Endothelial cell of umbilical vein (primary cell): Measurements from ENCODE around the gene GATA2. TPM values are rescaled to one million over a fixed set of nuclear protein-coding genes. Genes with fewer than 3 reads are reported as not detected.

Experiments used
- BruUV-seq: library from RNA; stranded (reverse); fragments of 400-500 nt; replicated peaks from 2 replicates; lab custom pipeline; 2021; lab: Mats Ljungman, UMichigan
- CTCF ChIA-PET: fragments of 300-600, 350-600 bp; sonication (Branson Sonifier 250); formaldehyde crosslinking; loops from one replicate; lab custom pipeline; 2021; ENCODE audit warnings: antibody characterized with exemption, inconsistent platforms; lab: Charles Lee
- POLR2A ChIA-PET: fragments of 300-600, 350-600 bp; sonication (Branson Sonifier 250); formaldehyde crosslinking; loops from one replicate; lab custom pipeline; 2021; ENCODE audit warnings: antibody characterized with exemption, inconsistent platforms; lab: Charles Lee
- DNase-seq: peaks from one replicate; pipeline ENCODE4 v3.0.0-alpha.2; 2011; ENCODE audit warnings: low read depth, low spot score
- FAIRE-seq: peaks from 2 replicates; lab custom pipeline; 2011; peaks lifted over from hg19 to GRCh38; lab: Jason Lieb, UNC
- H2AFZ ChIP-seq: 2 replicates; pipeline ENCODE4 v1.6.0; 2012; ENCODE audit warnings: low read depth, low read length, control low read depth, inconsistent platforms
- H3K27ac ChIP-seq: 2 replicates; pipeline ENCODE4 v1.5.1; 2011; ENCODE audit warnings: low read depth, mild to moderate bottlenecking, control low read depth, low read length, moderate library complexity; ENCODE audit not compliant: insufficient read depth
- H3K27me3 ChIP-seq, 2 experiments: 2 replicates each; pipeline versions ENCODE4 v1.6.0 to v1.6.1; 2011; ENCODE audit warnings: low read length in 2 of 2, mixed read lengths in 1 of 2; ENCODE audit not compliant: control insufficient read depth in 2 of 2, insufficient read depth in 2 of 2
- H3K36me3 ChIP-seq, 2 experiments: 2 replicates in 1 of 2; 3 replicates in 1 of 2; pipeline ENCODE4 v1.5.1; 2011; ENCODE audit warnings: low read length in 2 of 2, mild to moderate bottlenecking in 1 of 2, moderate library complexity in 1 of 2; ENCODE audit not compliant: control insufficient read depth in 2 of 2, insufficient read depth in 2 of 2; ENCODE audit errors: extremely low read depth in 1 of 2
- H3K4me1 ChIP-seq: 3 replicates; pipeline ENCODE4 v1.5.1; 2011; ENCODE audit warnings: mild to moderate bottlenecking, low read length; ENCODE audit not compliant: control insufficient read depth, insufficient read depth; ENCODE audit errors: extremely low read depth
- H3K4me2 ChIP-seq: 2 replicates; pipeline ENCODE4 v1.6.1; 2011; ENCODE audit warnings: low read length, control low read depth, mixed read lengths; ENCODE audit not compliant: insufficient read depth
- H3K4me3 ChIP-seq, 3 experiments: fragments of 200-600 bp in 1 of 3; sonication (generic), shearing (Covaris generic) in 1 of 3; replicated peaks in 1 of 3; 2 replicates each; pipeline ENCODE4 v1.5.1; 2011 to 2016; ENCODE audit warnings: control low read depth in 3 of 3, low read length in 3 of 3, mild to moderate bottlenecking in 2 of 3, inconsistent platforms in 1 of 3, low read depth in 1 of 3, moderate library complexity in 1 of 3; ENCODE audit not compliant: insufficient read depth in 1 of 3
- H3K79me2 ChIP-seq: 2 replicates; pipeline ENCODE4 v1.6.0; 2012; ENCODE audit warnings: low read length, inconsistent platforms; ENCODE audit not compliant: control insufficient read depth, insufficient read depth
- H3K9ac ChIP-seq: replicated peaks from 2 replicates; pipeline ENCODE3; 2011; ENCODE audit warnings: low read length, control low read depth; ENCODE audit not compliant: insufficient read depth; ENCODE audit errors: extremely low read depth
- H3K9me1 ChIP-seq: replicated peaks from 3 replicates; pipeline ENCODE4 v1.6.0; 2011; ENCODE audit warnings: mild to moderate bottlenecking, low read length; ENCODE audit not compliant: control insufficient read depth, insufficient read depth; ENCODE audit errors: extremely low read depth
- H3K9me3 ChIP-seq: replicated peaks from 2 replicates; pipeline ENCODE4 v1.5.1; 2012; ENCODE audit warnings: low read length, inconsistent platforms; ENCODE audit not compliant: control insufficient read depth, insufficient read depth
- H4K20me1 ChIP-seq: replicated peaks from 2 replicates; pipeline ENCODE3; 2011; ENCODE audit warnings: mild to moderate bottlenecking, low read length; ENCODE audit not compliant: control insufficient read depth, insufficient read depth; ENCODE audit errors: extremely low read depth
- CTCF ChIP-seq, 2 donors: IDR thresholded peaks; 1 replicate in 1 of 2; 2 replicates in 1 of 2; pipeline ENCODE4 v1.5.1; 2011; ENCODE audit warnings: low read length in 2 of 2, mild to moderate bottlenecking in 2 of 2, moderate library complexity in 2 of 2, control low read depth in 1 of 2, inconsistent platforms in 1 of 2, low read depth in 1 of 2; ENCODE audit not compliant: insufficient read depth in 1 of 2; ENCODE audit errors: extremely low read depth in 1 of 2
- EZH2 ChIP-seq: IDR thresholded peaks from 2 replicates; pipeline ENCODE4 v1.6.1; 2012; ENCODE audit warnings: borderline replicate concordance, low read depth, mild to moderate bottlenecking, moderate library complexity, low read length, inconsistent platforms; ENCODE audit not compliant: severe bottlenecking
- FOS ChIP-seq: IDR thresholded peaks from 2 replicates; pipeline ENCODE4 v1.6.1; 2011; ENCODE audit warnings: mild to moderate bottlenecking, low read length, moderate library complexity, borderline replicate concordance; ENCODE audit not compliant: insufficient read depth
- GATA2 ChIP-seq: IDR thresholded peaks from 2 replicates; pipeline ENCODE4 v1.7.0; 2011; ENCODE audit warnings: low read depth, mild to moderate bottlenecking, moderate library complexity, mixed read lengths, low read length; ENCODE audit not compliant: insufficient read length, insufficient read depth
- JUN ChIP-seq: IDR thresholded peaks from 2 replicates; pipeline ENCODE4 v1.6.1; 2011; ENCODE audit warnings: borderline replicate concordance, low read depth; ENCODE audit not compliant: insufficient read length, insufficient read depth
- MYC ChIP-seq: IDR thresholded peaks from one replicate; pipeline ENCODE4 v1.6.1; 2011; ENCODE audit warnings: mild to moderate bottlenecking, low read depth, low read length
- POLR2A ChIP-seq: IDR thresholded peaks from 2 replicates; pipeline ENCODE4 v1.6.1; 2012; ENCODE audit warnings: low read depth, mild to moderate bottlenecking, control low read depth, low read length
- POLR2AphosphoS5 ChIP-seq: IDR thresholded peaks from 2 replicates; pipeline ENCODE4 v1.6.1; 2012; ENCODE audit warnings: low read depth, mild to moderate bottlenecking, control low read depth, low read length, moderate library complexity; ENCODE audit not compliant: insufficient read depth
- dilution Hi-C: fragments of 300-500 bp; cut with MboI; formaldehyde crosslinking; loops from one replicate; pipeline ENCODE4 v1.15.0; 2019; ENCODE audit warnings: low sequenced_read_pairs; ENCODE audit not compliant: extremely low pct_ligation_motif_present
- intact Hi-C: fragments of 100-400 bp; cut with micrococcal nuclease; formaldehyde crosslinking; loops from one replicate; pipeline ENCODE4 v1.10.0; 2022
- polyA plus RNA-seq, 4 experiments: library from polyadenylated mRNA; depleted of rRNA in 3 of 4; stranded (reverse) in 3 of 4; unstranded in 1 of 4; fragments of >200 nt; gene quantifications; 2 replicates each; pipeline versions ENCODE4 v1.2.1 to v1.2.3, GENCODE V29; 2011 to 2012; ENCODE audit warnings: missing spikeins in 1 of 4
- total RNA-seq: library from RNA; stranded (reverse); gene quantifications from 2 replicates; pipeline ENCODE4 v1.2.3, GENCODE V29; 2021
- TF ChIP-seq, protein P1 (sequence below): IDR thresholded peaks from 2 replicates; pipeline ENCODE4 v1.6.1; 2011; ENCODE audit not compliant: insufficient read depth, insufficient read length

Gene GATA2
- total and polyA plus RNA-seq, 2 donors (not counting 3 experiments of a cell fraction or from before 2014, with no cell fraction given) = 28.8 to 62.2 TPM

GRCh38 chr3:128463354-128463753 lies 29.6 kb downstream of the GATA2 start:
- no peak overlapping the region for H3K9ac ChIP-seq
- H3K9me1 ChIP-seq = no peaks in the 10 kb centered on the region
- H3K9me3 ChIP-seq = no peaks in the 10 kb centered on the region
- H3K27me3 ChIP-seq = peaks cover 6 to 13% of the 10 kb centered on the region in 2 experiments
- H3K4me2 ChIP-seq = no peak overlapping the region
- DNase-seq (no peak), FAIRE-seq (no peak)
- no TSS peak for BruUV-seq
- POLR2A ChIA-PET = no interaction called here
- no peaks in the 10 kb centered on the region for H3K79me2 ChIP-seq
- H2AFZ ChIP-seq = no peak overlapping the region
- CTCF ChIA-PET = interaction anchor here (1.0 to 1.6 kb wide), 4 partner anchors 11 to 121 kb away, joined by 3 to 5 read pairs (median 4); no protein-coding TSS in a partner anchor
- H3K4me3 ChIP-seq = no peak overlapping the region
- no peak overlapping the region for H3K27ac ChIP-seq
- no peaks in the 10 kb centered on the region for H4K20me1 ChIP-seq
- no peaks in the 10 kb centered on the region for H3K36me3 ChIP-seq
- no peaks in the 10 kb centered on the region for H3K4me1 ChIP-seq
- intact Hi-C loops (no loop called here), dilution Hi-C loops (no loop called here)
- no peak for TF ChIP-seq GATA2
- TF ChIP-seq POLR2AphosphoS5 = no peak
- no peak for TF ChIP-seq FOS
- TF ChIP-seq MYC = no peak

DNA sequence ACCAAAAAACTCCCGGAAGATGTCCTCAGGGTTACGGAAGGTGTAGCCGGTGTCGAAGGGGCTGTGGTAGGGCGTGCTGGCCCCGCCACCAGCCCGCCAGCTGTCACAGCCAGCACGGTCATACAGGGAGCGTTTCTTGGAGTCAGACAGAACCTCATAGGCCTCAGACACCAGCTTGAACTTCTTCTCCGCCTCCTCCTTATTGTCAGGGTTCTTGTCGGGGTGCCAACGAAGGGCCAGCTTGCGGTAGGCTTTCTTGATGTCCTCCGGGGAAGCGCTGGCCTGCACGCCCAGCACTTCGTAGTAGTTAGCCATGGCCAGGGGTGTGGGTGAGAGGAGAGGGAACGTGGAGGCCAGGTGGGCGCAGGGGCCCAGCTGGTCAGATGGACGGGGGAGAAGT lies 30.1 kb downstream of the GATA2 start:
- ChIA-PET CTCF (interaction anchor here (1.0 to 1.6 kb wide), 3 partner anchors 11 to 122 kb away, joined by 3 to 5 read pairs (median 4); no protein-coding TSS in a partner anchor), POLR2A (no interaction called here)
- no TSS peak for BruUV-seq

More for the DNA sequence above, 30.1 kb downstream of the GATA2 start:
- no peak for DNase-seq
- Histone ChIP-seq H3K36me3 (no peaks in the 10 kb centered on the region), H4K20me1 (no peaks in the 10 kb centered on the region), H3K4me1 (no peaks in the 10 kb centered on the region), H3K9ac (no peak overlapping the region), H2AFZ (no peak overlapping the region), H3K9me3 (no peaks in the 10 kb centered on the region), H3K27ac (no peak overlapping the region), H3K79me2 (no peaks in the 10 kb centered on the region), H3K4me3 (no peak overlapping the region), H3K4me2 (no peak overlapping the region), H3K27me3 (peaks cover 6 to 13% of the 10 kb centered on the region in 2 experiments), H3K9me1 (no peaks in the 10 kb centered on the region)
- TF ChIP-seq, protein P1, sequence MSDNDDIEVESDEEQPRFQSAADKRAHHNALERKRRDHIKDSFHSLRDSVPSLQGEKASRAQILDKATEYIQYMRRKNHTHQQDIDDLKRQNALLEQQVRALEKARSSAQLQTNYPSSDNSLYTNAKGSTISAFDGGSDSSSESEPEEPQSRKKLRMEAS = no peak
- no peak for TF ChIP-seq MYC
- TF ChIP-seq CTCF (IDR thresholded peaks at IDR 0.05; ENCODE audit: extremely low read depth in 1 of 2, insufficient read depth in 1 of 2, low read depth in 1 of 2, low read length in 2 of 2) = no peak
- no peak for TF ChIP-seq FOS
- no peak for TF ChIP-seq POLR2AphosphoS5
- TF ChIP-seq EZH2 = no peak
- TF ChIP-seq GATA2 = no peak
- TF ChIP-seq JUN = no peak
- no peak for TF ChIP-seq POLR2A
- FAIRE-seq = no peak
- intact Hi-C loops = no loop called here
- dilution Hi-C loops = no loop called here
